Mesenchymal stem cell (in vitro differentiated cells and primary cell): ENCODE data around the gene PKD1L1.

ENCODE experiments used
- DNase-seq: peaks from one replicate; pipeline ENCODE4 v3.0.0-alpha.2; 2013
- H2AFZ ChIP-seq: one replicate; pipeline ENCODE4 v1.6.1; 2013; ENCODE audit warnings: low read depth, mild to moderate bottlenecking, control low read depth, inconsistent platforms, low read length, moderate library complexity
- H2AK5ac ChIP-seq: 2 replicates; pipeline ENCODE4 v1.6.1; 2013; ENCODE audit warnings: low read length, moderate library complexity, mild to moderate bottlenecking, inconsistent platforms; ENCODE audit not compliant: severe bottlenecking
- H2BK120ac ChIP-seq: one replicate; pipeline ENCODE4 v1.6.1; 2013; ENCODE audit warnings: low read depth, mild to moderate bottlenecking, inconsistent platforms, low read length, moderate library complexity
- H2BK12ac ChIP-seq, 2 experiments: one replicate each; pipeline ENCODE4 v1.6.1; 2013; ENCODE audit warnings: inconsistent platforms in 2 of 2, low read length in 2 of 2, mild to moderate bottlenecking in 2 of 2, moderate library complexity in 2 of 2, control low read depth in 1 of 2
- H2BK15ac ChIP-seq: one replicate; pipeline ENCODE4 v1.6.1; 2013; ENCODE audit warnings: mild to moderate bottlenecking, low read depth, inconsistent platforms; ENCODE audit not compliant: poor library complexity, severe bottlenecking
- H2BK5ac ChIP-seq: 2 replicates; pipeline ENCODE4 v1.6.1; 2013; ENCODE audit warnings: low read depth, mild to moderate bottlenecking, low read length, control low read depth, inconsistent platforms; ENCODE audit not compliant: poor library complexity, severe bottlenecking
- H3K14ac ChIP-seq, 2 experiments: one replicate each; pipeline ENCODE4 v1.6.1; 2013; ENCODE audit warnings: inconsistent platforms in 2 of 2, low read length in 2 of 2, control low read depth in 1 of 2, mild to moderate bottlenecking in 1 of 2, moderate library complexity in 1 of 2
- H3K18ac ChIP-seq, 2 experiments: one replicate each; pipeline ENCODE4 v1.6.1; 2013; ENCODE audit warnings: inconsistent platforms in 2 of 2, low read length in 2 of 2, control low read depth in 1 of 2, low read depth in 1 of 2, mild to moderate bottlenecking in 1 of 2
- H3K23ac ChIP-seq, 2 experiments: one replicate each; pipeline ENCODE4 v1.6.1; 2013; ENCODE audit warnings: inconsistent platforms in 2 of 2, low read length in 2 of 2, mild to moderate bottlenecking in 2 of 2, moderate library complexity in 2 of 2, control low read depth in 1 of 2
- H3K27ac ChIP-seq: 2 replicates; pipeline ENCODE4 v1.5.1; 2013; ENCODE audit warnings: mild to moderate bottlenecking, moderate library complexity, low read length, control low read depth, inconsistent platforms; ENCODE audit not compliant: poor library complexity, severe bottlenecking
- H3K27me3 ChIP-seq, 2 experiments: 2 replicates each; pipeline versions ENCODE4 v1.6.1 to v1.7.0; 2013; ENCODE audit warnings: low read length in 2 of 2, mild to moderate bottlenecking in 2 of 2, moderate library complexity in 2 of 2, control low read depth in 1 of 2, inconsistent platforms in 1 of 2; ENCODE audit not compliant: control insufficient read depth in 1 of 2, insufficient read depth in 1 of 2
- H3K36me3 ChIP-seq, 2 experiments: 2 replicates each; pipeline versions ENCODE4 v1.6.1 to v1.7.0; 2013; ENCODE audit warnings: low read length in 2 of 2, control low read depth in 1 of 2, inconsistent platforms in 1 of 2, low read depth in 1 of 2, mild to moderate bottlenecking in 1 of 2; ENCODE audit not compliant: insufficient read depth in 2 of 2, control insufficient read depth in 1 of 2
- H3K4ac ChIP-seq, 2 experiments: one replicate each; pipeline ENCODE4 v1.6.1; 2013; ENCODE audit warnings: inconsistent platforms in 2 of 2, low read length in 2 of 2, mild to moderate bottlenecking in 2 of 2, moderate library complexity in 2 of 2, control low read depth in 1 of 2, low read depth in 1 of 2
- H3K4me1 ChIP-seq: 2 replicates; pipeline ENCODE4 v1.6.1; 2013; ENCODE audit warnings: low read depth, low read length, control low read depth; ENCODE audit not compliant: control insufficient read depth, insufficient read depth
- H3K4me2 ChIP-seq: 2 replicates; pipeline ENCODE4 v1.6.1; 2013; ENCODE audit warnings: low read length, mild to moderate bottlenecking, inconsistent platforms; ENCODE audit not compliant: poor library complexity, severe bottlenecking
- H3K4me3 ChIP-seq, 2 experiments: 2 replicates each; pipeline versions ENCODE4 v1.5.1 to v1.7.0; 2013; ENCODE audit warnings: low read length in 2 of 2, mild to moderate bottlenecking in 2 of 2, control low read depth in 1 of 2, low read depth in 1 of 2; ENCODE audit not compliant: insufficient read depth in 1 of 2
- H3K79me1 ChIP-seq: replicated peaks from 2 replicates; pipeline ENCODE4 v1.6.1; 2013; ENCODE audit warnings: mild to moderate bottlenecking, control low read depth, low read length, inconsistent platforms; ENCODE audit not compliant: poor library complexity, severe bottlenecking
- H3K9ac ChIP-seq: 2 replicates; pipeline ENCODE4 v1.7.0; 2013; ENCODE audit warnings: mild to moderate bottlenecking, low read length, moderate library complexity
- H3K9me3 ChIP-seq: 2 replicates; pipeline ENCODE4 v1.7.0; 2013; ENCODE audit warnings: mild to moderate bottlenecking, low read length; ENCODE audit not compliant: control insufficient read depth
- H4K8ac ChIP-seq: one replicate; pipeline ENCODE4 v1.6.1; 2013; ENCODE audit warnings: inconsistent platforms, mild to moderate bottlenecking, low read length, moderate library complexity
- H4K91ac ChIP-seq: one replicate; pipeline ENCODE4 v1.6.1; 2013; ENCODE audit warnings: mild to moderate bottlenecking, low read length, inconsistent platforms
- WGBS: methylation state at CpG from one replicate; pipeline ENCODE4 v1.1.7; 2013; ENCODE audit warnings: mixed read lengths; 5-methylcytosine and 5-hydroxymethylcytosine counted together

Gene PKD1L1

DNA sequence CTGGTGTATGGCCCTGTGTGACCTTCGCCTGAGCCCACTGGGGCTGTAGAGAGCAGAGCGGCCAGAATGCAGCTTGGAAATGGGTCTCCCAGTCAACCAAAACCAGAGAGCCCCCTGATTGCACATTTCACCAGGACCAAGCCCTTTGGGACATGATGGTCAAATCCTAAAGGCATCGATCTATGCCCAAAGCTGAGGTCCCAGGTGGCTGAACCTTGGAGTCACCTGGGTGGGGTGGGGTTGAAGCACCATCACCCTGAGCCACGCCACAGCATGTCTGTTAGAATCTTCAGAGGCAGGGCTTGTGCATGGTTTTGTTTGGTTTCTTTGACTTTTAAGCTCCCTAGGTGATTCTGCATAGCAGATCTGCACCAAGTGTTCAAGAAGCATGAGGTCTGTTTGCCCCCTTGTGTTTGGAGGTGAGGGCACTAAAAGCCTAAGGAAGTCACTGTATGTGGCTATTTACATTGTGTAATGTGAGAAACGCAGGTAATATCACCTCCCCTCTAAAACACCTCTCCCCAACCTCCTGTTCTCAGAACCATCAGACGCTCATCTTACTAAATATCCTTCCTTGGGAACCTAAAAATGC is 9.6 kb downstream of the PKD1L1 start:
- no peak overlapping the region for H2AK5ac ChIP-seq
- H3K36me3 ChIP-seq = no peaks in the 10 kb centered on the region
- H3K9ac ChIP-seq = no peak overlapping the region
- H3K79me1 ChIP-seq = no peaks in the 10 kb centered on the region
- H2BK5ac ChIP-seq = no peak overlapping the region
- H3K4ac ChIP-seq = no peak overlapping the region
- H4K8ac ChIP-seq = no peak overlapping the region
- no peak overlapping the region for H3K4me3 ChIP-seq
- no peak overlapping the region for H3K27ac ChIP-seq
- no peak overlapping the region for H3K14ac ChIP-seq
- WGBS = over 99% methylated on average over 5 of the region's 6 CpGs
- no peak overlapping the region for H3K18ac ChIP-seq
- H3K4me1 ChIP-seq = peaks cover 27% of the 10 kb centered on the region
- no peak overlapping the region for H2BK120ac ChIP-seq
- H2AFZ ChIP-seq = no peak overlapping the region
- no peaks in the 10 kb centered on the region for H3K9me3 ChIP-seq
- H4K91ac ChIP-seq = no peak overlapping the region
- no peaks in the 10 kb centered on the region for H3K27me3 ChIP-seq
- no peak for DNase-seq
- H2BK12ac ChIP-seq = no peak overlapping the region
- no peak overlapping the region for H3K4me2 ChIP-seq
- H2BK15ac ChIP-seq = no peak overlapping the region
- no peak overlapping the region for H3K23ac ChIP-seq

DNA sequence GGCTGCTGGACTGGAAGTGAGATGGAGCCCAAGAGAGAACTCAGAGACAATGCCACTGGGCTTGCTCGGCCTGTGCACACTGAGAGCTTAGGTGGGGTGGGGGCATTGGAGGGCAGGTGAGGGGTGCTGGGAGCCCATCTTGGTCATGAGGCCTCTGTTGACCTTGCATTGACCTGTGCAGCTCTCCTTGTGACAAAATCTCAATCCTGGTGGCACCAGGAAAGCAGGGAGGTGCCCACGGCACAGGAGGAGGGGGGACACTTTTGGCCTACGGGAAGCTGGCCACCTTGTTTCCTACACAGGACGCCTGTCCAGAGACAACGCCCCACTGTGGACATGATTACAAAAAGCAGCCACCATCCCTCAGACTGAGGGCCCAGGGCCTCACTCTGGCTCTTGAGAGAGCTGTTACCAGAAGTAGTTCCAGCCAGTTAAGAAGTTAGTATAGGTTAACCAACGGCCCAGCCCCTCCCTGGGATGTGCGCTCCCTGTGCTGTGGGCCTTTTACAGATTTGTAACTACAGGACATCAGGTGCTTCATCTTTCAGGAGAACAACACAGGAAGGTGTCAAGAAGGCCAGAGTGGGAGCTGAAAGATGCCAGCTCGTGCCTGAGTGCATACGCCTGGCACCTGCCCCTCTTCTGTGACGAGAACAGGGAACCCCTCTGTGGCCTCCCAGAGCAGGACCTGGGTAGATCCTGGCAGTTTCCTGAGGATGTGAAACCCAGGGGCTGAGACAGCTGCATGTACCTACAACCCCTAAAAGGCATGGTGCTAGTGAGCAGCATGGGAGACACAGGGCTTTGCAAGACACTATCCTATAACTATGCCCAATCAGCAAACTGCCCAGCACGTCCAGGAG is 10.3 kb downstream of the PKD1L1 start:
- Histone ChIP-seq H3K27ac (no peak overlapping the region), H3K18ac (no peak overlapping the region), H3K27me3 (no peaks in the 10 kb centered on the region), H3K4ac (no peak overlapping the region), H3K23ac (no peak overlapping the region), H3K4me3 (no peak overlapping the region), H2BK12ac (no peak overlapping the region), H3K4me2 (no peak overlapping the region), H2BK120ac (no peak overlapping the region), H2AFZ (no peak overlapping the region), H4K8ac (no peak overlapping the region), H2BK15ac (no peak overlapping the region), H3K4me1 (peaks cover 26% of the 10 kb centered on the region), H3K14ac (no peak overlapping the region), H3K36me3 (no peaks in the 10 kb centered on the region), H2BK5ac (no peak overlapping the region), H3K9ac (no peak overlapping the region), H2AK5ac (no peak overlapping the region), H3K9me3 (no peaks in the 10 kb centered on the region), H3K79me1 (no peaks in the 10 kb centered on the region), H4K91ac (no peak overlapping the region)
- no peak for DNase-seq
- 91% methylated on average over 11 of the region's 11 CpGs for WGBS

DNA sequence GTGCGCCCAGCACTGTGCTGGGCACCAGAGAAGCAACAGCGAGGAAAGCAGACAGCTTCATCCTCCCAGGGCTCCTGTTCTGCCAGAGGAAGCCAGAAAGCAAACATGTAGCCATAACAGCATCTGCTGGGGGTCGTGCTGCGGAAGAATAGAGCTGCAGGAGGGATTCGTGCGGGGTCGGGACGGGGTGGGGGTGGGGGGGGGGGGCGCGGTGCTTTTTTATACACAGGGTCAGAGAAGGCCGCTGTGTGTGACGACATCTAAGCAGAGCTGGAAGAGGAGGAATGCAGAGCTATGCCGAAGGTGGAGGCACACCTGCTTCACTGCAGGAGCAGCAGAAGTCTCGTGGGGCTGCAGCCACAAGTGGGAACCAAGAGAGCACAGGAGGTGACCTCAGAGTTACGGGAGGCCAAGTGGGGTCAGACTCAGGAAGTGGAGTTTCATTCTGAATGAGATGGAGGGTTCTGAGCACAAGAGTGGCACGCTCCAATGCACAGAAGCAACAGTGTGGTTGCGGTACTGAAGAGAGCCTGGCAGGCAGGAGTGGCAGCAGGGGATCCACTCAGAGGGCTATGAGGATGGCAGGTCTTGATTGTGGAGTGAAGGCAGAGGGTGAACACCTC is 11.1 kb downstream of the PKD1L1 start:
- no peak overlapping the region for H3K27ac ChIP-seq
- no peak overlapping the region for H2BK12ac ChIP-seq
- H2BK15ac ChIP-seq = no peak overlapping the region
- H3K4me1 ChIP-seq = peaks cover 32% of the 10 kb centered on the region
- WGBS = 62% methylated on average over 15 of the region's 17 CpGs
- H2BK5ac ChIP-seq = no peak overlapping the region
- H3K18ac ChIP-seq = no peak overlapping the region
- no peaks in the 10 kb centered on the region for H3K27me3 ChIP-seq
- H3K9me3 ChIP-seq = no peaks in the 10 kb centered on the region
- no peak overlapping the region for H4K8ac ChIP-seq
- no peaks in the 10 kb centered on the region for H3K36me3 ChIP-seq
- H3K4ac ChIP-seq = no peak overlapping the region
- H3K14ac ChIP-seq = no peak overlapping the region
- no peak overlapping the region for H3K23ac ChIP-seq
- no peak overlapping the region for H3K4me2 ChIP-seq
- H3K79me1 ChIP-seq = no peaks in the 10 kb centered on the region
- no peak overlapping the region for H3K9ac ChIP-seq
- H2AK5ac ChIP-seq = no peak overlapping the region
- DNase-seq = no peak
- no peak overlapping the region for H3K4me3 ChIP-seq
- H4K91ac ChIP-seq = no peak overlapping the region
- no peak overlapping the region for H2AFZ ChIP-seq
- no peak overlapping the region for H2BK120ac ChIP-seq

DNA sequence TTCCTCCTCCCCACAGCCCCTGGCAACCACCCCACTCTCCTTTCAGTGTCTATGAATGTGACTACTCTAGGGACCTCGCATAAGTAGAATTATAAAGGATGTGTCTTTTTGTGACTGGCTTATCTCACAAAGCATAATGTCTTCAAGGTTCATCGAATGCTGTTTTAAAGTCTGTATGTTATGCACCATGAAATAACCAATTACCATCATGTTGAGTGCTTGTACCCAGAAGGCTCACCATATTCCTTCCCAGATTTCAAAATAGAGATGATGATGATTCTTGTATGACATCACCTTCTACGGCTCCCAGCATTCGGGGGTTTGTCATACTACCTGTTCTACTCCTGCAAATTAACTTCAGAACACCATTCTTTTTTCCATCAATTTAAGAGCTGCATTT is 11.9 kb downstream of the PKD1L1 start:
- DNase-seq = no peak
- H2BK15ac ChIP-seq = no peak overlapping the region
- H4K91ac ChIP-seq = no peak overlapping the region
- no peak overlapping the region for H3K9ac ChIP-seq
- H3K18ac ChIP-seq = no peak overlapping the region
- H3K36me3 ChIP-seq = no peaks in the 10 kb centered on the region
- no peak overlapping the region for H2AFZ ChIP-seq
- no peak overlapping the region for H2BK5ac ChIP-seq
- no peak overlapping the region for H3K4ac ChIP-seq
- H2BK12ac ChIP-seq = no peak overlapping the region
- no peak overlapping the region for H2AK5ac ChIP-seq
- H3K4me2 ChIP-seq = no peak overlapping the region
- H3K79me1 ChIP-seq = no peaks in the 10 kb centered on the region
- no peaks in the 10 kb centered on the region for H3K9me3 ChIP-seq
- no peak overlapping the region for H3K23ac ChIP-seq
- H3K4me3 ChIP-seq = no peak overlapping the region
- H3K27ac ChIP-seq = no peak overlapping the region
- H3K27me3 ChIP-seq = no peaks in the 10 kb centered on the region
- H3K4me1 ChIP-seq = peaks cover 29% of the 10 kb centered on the region
- 90% methylated on average over 2 of the region's 4 CpGs for WGBS
- H4K8ac ChIP-seq = no peak overlapping the region
- H3K14ac ChIP-seq = no peak overlapping the region
- no peak overlapping the region for H2BK120ac ChIP-seq
